Mesothelial cell of epicardium (in vitro differentiated cells): ENCODE measurements around the gene GCNT1. TPM values are rescaled to one million over a fixed set of nuclear protein-coding genes. Genes with fewer than 3 reads are reported as not detected.

Experiments used
- DNase-seq, 2 experiments: peaks; one replicate each; pipeline ENCODE4 v3.0.0; 2021; ENCODE audit warnings: low spot score in 2 of 2; ENCODE audit not compliant: unreplicated experiment in 2 of 2
- H3K27ac Mint-ChIP-seq: 2 replicates; pipeline ENCODE4 v1.8.0; 2021; ENCODE audit warnings: mixed read lengths
- H3K27me3 Mint-ChIP-seq: 2 replicates; pipeline ENCODE4 v1.8.0; 2021; ENCODE audit warnings: low read depth, mixed read lengths
- H3K36me3 Mint-ChIP-seq: 2 replicates; pipeline ENCODE4 v1.8.0; 2021; ENCODE audit warnings: mixed read lengths
- H3K4me1 Mint-ChIP-seq: 2 replicates; pipeline ENCODE4 v1.8.0; 2021; ENCODE audit warnings: mixed read lengths
- H3K4me3 Mint-ChIP-seq: 2 replicates; pipeline ENCODE4 v1.8.0; 2021; ENCODE audit warnings: mild to moderate bottlenecking, moderate library complexity, mixed read lengths
- H3K9me3 Mint-ChIP-seq: 2 replicates; pipeline ENCODE4 v1.8.0; 2021; ENCODE audit warnings: mixed read lengths
- total RNA-seq: library from RNA; stranded (reverse); gene quantifications from 3 replicates; pipeline ENCODE4 v1.2.1, GENCODE V29; 2021
- TF ChIP-seq, protein P1 (sequence below): fragments of 200-600 bp; sonication (generic); IDR thresholded peaks from one replicate; pipeline ENCODE4 v1.5.0; 2021; ENCODE audit warnings: antibody characterized with exemption; ENCODE audit not compliant: unreplicated experiment

Gene GCNT1
- total RNA-seq, 1 donor from 2014 or later, result 8.6 TPM

DNA sequence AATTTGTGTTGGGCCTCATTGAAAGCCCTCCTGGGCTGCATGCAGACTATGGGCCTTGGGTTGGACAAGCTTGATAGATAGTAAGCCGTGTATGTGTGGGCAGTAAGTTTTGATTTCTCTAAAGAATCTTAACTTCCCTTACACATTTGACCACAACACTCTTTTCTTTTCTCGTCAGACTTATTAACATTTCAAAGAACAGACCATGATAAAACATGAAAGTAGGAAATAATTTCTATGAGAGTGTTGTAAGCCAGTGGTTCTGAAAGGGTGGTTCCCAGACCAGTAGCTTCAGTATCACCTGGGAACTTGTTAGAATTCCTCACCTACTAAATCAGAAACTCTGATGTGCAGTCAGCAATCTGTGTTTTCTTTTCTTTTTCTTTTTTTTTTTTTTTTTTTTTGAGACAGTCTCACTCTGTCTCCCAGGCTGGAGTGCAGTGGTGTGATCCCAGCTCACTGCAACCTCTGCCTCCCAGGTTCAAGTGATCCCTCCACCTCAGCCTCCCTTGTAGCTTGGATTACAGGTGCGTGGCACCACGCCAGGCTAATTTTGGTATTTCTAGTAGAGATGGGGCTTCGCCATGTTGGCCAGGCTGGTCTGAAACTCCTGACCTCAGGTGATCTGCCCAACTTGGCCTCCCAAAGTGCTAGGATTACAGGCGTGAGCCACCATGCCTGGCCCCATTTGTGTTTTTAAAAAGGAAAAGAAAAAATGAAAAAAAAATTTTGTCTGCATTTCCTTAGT is 20.0 kb upstream of the GCNT1 start:
- Mint-ChIP-seq H3K27me3 (no peaks in the 10 kb centered on the region), H3K4me3 (no peak overlapping the region), H3K4me1 (peaks cover 5% of the 10 kb centered on the region), H3K27ac (no peak overlapping the region), H3K36me3 (peaks cover 2% of the 10 kb centered on the region), H3K9me3 (peaks cover 9% of the 10 kb centered on the region)
- DNase-seq, result no peak
- TF ChIP-seq, protein P1, sequence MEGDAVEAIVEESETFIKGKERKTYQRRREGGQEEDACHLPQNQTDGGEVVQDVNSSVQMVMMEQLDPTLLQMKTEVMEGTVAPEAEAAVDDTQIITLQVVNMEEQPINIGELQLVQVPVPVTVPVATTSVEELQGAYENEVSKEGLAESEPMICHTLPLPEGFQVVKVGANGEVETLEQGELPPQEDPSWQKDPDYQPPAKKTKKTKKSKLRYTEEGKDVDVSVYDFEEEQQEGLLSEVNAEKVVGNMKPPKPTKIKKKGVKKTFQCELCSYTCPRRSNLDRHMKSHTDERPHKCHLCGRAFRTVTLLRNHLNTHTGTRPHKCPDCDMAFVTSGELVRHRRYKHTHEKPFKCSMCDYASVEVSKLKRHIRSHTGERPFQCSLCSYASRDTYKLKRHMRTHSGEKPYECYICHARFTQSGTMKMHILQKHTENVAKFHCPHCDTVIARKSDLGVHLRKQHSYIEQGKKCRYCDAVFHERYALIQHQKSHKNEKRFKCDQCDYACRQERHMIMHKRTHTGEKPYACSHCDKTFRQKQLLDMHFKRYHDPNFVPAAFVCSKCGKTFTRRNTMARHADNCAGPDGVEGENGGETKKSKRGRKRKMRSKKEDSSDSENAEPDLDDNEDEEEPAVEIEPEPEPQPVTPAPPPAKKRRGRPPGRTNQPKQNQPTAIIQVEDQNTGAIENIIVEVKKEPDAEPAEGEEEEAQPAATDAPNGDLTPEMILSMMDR, result no peak

DNA sequence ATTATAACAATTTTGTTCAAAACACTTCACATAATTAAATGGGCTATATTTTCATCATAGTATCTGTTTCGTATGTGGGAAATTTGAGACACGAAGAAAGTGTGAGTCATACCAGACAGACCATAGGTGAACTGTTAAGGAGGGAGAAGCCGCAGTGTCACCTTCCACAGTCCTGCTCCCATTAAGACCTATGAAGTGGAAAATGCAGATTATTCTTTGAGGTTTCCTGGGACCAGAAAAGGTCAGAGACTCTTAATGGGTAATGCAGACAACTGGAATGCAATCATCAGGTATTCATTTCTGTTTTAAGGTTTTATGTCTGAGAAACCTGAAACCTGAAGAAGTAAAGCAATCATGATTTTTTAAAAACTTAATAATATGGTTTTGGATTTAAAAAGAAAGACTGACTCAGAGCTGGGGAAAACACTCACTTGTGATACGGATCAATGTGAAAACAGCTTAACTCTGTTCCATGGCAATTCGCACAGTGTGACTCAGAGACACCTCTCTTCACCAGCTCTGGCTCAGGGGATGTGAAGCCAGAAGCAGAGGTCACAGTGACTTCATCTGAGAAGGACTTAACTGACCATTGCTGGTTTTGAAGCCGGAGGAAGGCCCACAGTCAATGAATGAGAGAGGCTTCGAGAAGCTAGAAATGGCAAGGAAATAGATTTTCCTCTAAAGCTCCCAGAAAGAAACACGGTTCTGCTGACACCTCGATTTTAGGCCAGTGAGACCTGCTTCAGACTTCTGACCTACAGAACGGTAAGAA is 17.2 kb upstream of the GCNT1 start:
- H3K4me3 Mint-ChIP-seq, result no peak overlapping the region

DNA sequence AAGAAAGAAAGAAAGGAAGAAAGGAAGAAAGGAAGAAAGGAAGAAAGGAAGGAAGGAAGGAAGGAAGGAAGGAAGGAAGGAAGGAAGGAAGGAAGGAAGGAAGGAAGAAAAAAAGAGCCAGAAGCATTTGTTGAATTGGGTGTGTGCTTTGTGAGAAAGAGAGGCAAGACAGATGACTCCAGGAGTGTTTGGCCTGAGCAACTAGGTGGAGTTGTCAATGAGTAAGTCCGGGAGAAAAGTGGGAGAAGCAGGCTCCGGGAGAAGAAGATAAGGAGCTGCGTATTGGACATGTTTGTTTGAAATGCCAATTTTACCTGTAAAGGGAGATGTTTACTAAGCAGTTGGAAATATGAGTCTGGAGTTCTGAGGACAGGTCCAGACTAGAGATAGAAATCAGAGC is 15.1 kb upstream of the GCNT1 start:
- H3K36me3 Mint-ChIP-seq, result peaks cover 2% of the 10 kb centered on the region

More for the DNA sequence above, 17.2 kb upstream of the GCNT1 start:
- H3K4me1 Mint-ChIP-seq, result peaks cover 9% of the 10 kb centered on the region
- DNase-seq, result no peak
- H3K27ac Mint-ChIP-seq, result no peak overlapping the region
- H3K9me3 Mint-ChIP-seq, result peaks cover 4% of the 10 kb centered on the region
- no peaks in the 10 kb centered on the region for H3K27me3 Mint-ChIP-seq
- peaks cover 2% of the 10 kb centered on the region for H3K36me3 Mint-ChIP-seq
- TF ChIP-seq, protein P1, result no peak

DNA sequence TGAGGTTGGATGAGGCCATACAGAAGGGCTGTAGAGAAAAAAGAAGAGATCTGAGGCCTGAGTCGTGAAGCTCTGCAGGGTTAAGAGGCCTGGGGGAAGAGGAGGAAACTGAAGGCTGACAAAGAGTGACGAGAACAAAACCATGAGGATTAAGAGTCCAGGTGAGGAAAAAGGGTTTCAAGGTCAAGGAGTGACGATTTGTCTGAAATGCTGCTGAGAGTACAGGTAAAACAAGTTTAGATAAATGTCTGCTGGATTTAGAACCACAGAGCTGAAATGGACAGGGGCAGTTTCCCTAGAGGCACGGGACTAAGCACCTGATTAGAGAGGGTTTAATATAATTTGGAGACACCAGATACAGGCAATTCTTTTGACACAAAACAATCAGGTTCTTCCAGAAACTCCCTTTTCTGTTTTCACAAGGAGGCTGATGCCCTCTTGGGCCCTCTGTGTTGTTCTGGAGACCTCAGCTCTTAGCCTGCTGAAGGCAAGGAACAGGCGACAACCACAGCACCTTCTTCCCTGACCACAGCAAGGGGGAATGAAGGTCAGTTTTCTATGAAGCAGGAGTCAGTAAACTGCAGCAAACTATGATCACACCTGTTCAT is 14.6 kb upstream of the GCNT1 start:
- H3K36me3 Mint-ChIP-seq, result peaks cover 2% of the 10 kb centered on the region
- H3K9me3 Mint-ChIP-seq, result peaks cover 4% of the 10 kb centered on the region
- H3K4me3 Mint-ChIP-seq, result no peak overlapping the region
- TF ChIP-seq, protein P1, result no peak
- no peak for DNase-seq
- peaks cover 7% of the 10 kb centered on the region for H3K4me1 Mint-ChIP-seq
- no peaks in the 10 kb centered on the region for H3K27me3 Mint-ChIP-seq
- H3K27ac Mint-ChIP-seq, result no peak overlapping the region

More for the DNA sequence above, 15.1 kb upstream of the GCNT1 start:
- Mint-ChIP-seq H3K9me3 (peaks cover 4% of the 10 kb centered on the region), H3K4me1 (peaks cover 7% of the 10 kb centered on the region), H3K27me3 (no peaks in the 10 kb centered on the region), H3K4me3 (no peak overlapping the region), H3K27ac (no peak overlapping the region)
- no peak for DNase-seq
- TF ChIP-seq, protein P1, result no peak

DNA sequence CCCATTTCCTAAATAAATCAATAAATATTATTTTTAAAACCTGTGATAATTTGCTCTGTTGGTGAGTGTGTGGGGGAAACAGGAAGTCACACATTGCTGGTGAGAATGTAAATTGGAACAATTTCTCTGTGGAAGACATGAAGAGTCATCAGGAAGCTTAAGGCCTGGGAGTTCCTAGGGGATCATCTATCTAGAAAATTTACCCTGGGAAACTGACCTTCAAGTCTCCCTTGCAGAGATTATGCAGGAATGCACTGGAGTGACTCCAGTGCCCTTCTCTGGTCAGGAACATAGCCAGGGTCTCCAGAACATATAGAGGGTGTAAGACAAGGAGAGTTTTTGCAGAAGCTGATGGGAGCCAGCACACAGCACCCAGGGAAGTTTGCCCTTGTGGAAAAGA is 13.0 kb upstream of the GCNT1 start:
- Mint-ChIP-seq H3K4me1 (peaks cover 7% of the 10 kb centered on the region), H3K9me3 (peaks cover 4% of the 10 kb centered on the region), H3K36me3 (peaks cover 2% of the 10 kb centered on the region), H3K4me3 (no peak overlapping the region), H3K27ac (no peak overlapping the region), H3K27me3 (no peaks in the 10 kb centered on the region)
- no peak for DNase-seq
- TF ChIP-seq, protein P1, result no peak
